Ureter (tissue), 1 donor: Measurements from ENCODE around the gene CST4. TPM values are rescaled to one million over a fixed set of nuclear protein-coding genes. Genes with fewer than 3 reads are reported as not detected.
"Not testable (repeated sequence)": the region's sequence is repeated elsewhere in the genome, so short reads cannot be mapped to it uniquely, and the experiment has no call there.

Experiments
- DNase-seq: peaks from one replicate; pipeline ENCODE4 v3.0.0-alpha.2; 2020; ENCODE audit warnings: low spot score
- total RNA-seq: library from RNA; stranded (reverse); gene quantifications from one replicate; pipeline ENCODE4 v1.2.4, GENCODE V29; 2023
- donor health status: DM: yes; HTN: yes; CAD: no.

Gene CST4
- total RNA-seq, 1 donor from 2014 or later: not detected

DNA sequence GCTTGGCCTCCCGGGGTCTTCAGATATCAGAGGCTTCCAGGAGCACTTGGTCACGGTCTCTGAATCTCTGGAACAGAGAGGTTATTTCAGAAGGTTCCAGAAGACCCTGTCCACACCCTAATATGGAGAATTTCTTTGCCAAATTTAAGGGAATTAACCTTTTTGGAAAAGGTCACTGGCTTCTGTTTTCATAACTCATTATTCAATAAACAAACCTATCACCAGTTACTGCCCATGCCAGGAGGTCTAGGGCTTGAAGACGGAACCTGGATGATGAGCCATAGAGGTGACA lies 507 bp upstream of the CST4 start:
- no peak for DNase-seq

DNA sequence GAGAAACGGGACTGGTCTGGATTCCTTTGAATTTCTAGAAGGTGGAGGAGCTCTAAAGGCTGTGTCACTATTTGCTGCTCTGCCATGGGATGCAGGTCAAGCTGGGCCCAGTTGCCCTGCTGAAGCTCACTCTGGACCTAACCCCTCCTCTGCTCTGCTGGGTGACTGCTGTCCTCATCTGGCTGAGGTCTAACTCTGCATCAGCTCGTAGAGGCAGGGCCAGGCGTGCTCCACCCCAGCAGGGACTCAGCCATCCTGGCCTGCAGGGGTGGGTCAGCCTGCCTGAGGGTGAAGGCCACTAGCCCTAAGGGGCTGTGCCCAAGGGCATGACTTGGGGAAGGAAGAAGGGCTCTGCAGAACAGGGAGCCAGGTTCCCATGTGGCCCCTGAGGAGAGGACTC lies 852 bp downstream of the CST4 start:
- DNase-seq: no peak

DNA sequence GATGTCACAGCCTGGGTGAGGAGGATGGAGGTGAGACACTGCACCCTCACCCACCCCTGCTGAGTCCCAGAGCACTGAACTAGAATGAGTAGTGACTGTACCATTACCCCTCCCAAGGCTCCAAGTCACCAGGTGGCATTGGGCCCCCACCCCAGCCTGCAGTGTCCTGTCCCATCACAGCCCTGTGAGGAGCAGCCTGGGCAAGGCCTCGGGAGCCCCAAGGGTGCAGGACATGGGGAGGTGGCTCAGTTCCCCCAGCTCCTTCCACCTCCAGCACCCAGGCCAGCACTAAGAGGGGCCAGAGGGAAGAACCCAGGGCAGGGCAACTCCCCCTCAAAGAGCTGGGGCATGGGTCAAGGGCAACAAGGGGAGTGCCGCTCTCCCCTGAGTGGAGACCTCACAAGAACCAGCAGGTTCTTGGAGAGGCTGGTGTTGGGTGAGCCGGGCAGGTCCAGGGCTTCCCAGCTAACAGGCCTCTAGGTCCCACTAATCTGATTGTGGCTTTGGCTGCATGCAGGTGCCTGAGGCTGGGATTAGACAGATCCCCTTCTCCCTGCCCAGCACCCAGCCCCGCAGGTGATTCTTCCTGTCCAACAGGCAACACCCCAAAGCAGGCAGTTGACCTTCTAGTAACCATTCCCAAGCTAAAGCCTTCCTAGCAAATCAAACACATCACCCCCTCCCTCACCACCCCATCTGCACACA lies 2.6 kb downstream of the CST4 start:
- no peak for DNase-seq

DNA sequence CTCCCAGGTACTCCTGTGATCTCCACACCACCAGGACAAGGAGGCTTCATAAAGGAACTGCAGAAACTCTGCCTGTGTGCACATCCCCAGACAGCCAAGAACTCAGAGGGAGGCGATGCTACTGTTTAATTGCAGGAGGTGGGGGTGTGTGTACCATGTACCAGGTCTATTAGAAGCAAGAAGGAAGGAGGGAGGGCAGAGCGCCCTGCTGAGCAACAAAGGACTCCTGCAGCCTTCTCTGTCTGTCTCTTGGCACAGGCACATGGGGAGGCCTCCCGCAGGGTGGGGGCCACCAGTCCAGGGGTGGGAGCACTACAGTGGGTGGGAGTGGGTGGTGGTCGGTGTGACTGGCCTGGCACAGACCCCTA lies 3.3 kb downstream of the CST4 start:
- not testable (repeated sequence) for DNase-seq

DNA sequence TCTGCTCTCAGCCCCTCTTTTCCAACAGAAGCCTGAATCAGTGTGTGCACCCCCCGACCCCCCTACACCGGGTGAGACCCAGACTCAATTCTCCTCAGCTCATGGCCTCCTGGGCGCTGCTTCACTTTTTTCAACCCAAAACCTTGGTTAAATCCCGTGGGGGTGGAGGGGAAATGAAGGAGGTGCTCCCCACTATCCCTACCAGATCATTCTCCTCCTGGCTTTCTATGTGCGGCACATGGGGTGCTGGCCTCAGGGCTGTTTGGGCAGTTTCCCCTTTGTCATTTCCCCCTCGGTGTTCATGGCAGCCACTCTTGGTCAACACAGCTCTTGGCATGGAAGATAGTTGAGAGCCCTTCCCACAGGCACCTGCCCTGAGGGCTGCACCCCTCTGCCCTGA lies 4.6 kb downstream of the CST4 start:
- no peak for DNase-seq

DNA sequence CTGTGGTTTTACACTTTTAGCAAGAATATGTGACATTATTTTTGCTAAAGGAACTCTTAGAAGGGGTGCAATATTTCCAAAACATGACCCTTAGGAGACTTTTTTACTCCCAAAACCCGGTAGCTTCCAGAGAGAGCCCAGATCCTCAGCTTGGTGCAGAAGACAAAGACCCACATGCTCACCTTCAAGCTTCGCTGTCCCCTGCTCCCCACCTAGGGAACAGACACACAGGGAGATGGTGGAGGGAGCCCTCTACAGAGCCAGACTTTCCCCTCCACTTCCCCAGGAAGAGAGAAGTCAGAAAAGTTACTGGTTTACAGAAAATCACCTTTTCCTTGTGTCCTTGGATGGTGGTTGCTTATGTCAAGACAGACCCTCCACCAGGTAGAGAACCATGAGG lies 5.0 kb downstream of the CST4 start:
- no peak for DNase-seq

DNA sequence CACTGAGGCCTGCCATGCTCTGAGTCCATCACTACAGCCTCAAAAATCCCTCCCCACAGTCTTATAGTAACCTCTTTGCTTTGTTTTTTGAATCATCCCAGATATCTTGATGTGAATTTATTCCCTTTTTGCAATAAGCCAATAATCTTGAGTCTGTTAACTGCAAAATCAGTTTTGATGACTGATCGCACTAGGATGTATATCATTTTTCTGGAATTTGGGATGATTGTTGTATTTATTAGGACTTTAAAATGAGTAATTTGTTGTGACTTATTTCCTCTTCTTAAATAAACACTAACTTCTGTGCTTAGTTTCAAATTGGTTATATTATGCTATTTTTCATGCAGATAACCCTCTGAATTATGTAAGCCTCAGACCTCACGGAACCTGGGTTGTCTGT lies 5.6 kb downstream of the CST4 start:
- no peak for DNase-seq

DNA sequence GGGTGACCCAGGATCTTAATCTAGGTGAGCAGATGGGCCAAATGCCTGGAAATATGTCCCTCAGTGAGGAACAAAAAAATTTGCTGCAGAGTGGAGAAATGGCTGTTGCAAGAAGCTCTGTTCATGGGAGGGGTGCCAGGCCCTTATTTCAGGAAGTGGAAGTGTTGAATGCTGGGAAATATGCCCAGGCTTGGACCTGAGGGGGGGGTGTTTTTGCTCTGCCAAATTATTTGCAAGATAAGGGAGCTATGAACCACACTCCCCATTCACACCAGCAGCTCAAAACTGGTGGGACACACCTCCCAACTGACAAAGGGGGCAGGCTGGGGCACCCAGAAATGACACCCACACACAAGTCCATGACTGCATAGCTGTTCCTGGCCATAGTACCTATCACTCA lies 8.7 kb downstream of the CST4 start:
- no peak for DNase-seq

DNA sequence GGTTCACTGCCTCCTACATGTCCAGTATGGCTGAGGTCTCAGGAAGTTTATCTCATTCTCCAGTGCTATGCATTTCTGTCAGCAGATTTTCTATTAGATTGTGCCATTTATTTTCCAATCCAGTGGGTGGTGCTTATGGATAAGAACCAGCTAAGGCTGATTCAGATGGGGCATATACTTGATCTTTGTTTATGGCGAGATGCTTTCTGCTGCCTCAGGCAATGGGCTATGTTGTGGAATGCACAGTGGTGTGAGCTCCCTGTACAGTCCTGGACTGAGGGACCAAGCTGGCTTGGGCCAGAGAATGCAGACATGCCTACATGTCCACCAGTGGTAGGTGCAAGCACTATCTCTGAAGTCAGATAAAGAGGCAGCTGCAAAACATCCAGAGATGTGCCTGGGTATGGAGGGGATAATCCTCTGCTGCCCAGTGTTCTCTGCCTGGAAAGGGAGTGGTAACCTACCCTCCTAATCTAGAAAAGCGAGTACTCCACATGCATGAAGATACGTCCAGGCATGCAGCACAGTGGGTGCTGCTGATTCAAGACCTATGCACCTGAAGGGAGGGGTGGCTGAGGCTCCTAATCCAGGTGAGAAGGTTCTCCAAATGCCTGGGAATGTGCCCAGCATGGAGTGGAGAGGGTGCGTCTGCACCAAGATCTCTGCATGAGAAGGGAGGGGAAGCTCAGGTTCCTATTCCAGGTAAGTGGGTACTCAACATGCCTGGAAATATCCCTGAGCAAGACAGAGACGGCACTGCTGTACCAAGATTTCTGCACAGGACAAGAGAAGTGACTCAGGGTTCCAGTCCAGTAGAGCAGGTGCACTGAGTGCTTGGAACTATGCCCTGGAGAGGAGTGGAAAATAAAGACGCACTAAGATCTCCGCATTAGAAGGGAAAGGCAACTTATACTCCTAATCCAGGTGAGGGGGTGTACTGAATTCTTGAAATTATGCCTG lies 9.4 kb downstream of the CST4 start:
- no peak for DNase-seq

DNA sequence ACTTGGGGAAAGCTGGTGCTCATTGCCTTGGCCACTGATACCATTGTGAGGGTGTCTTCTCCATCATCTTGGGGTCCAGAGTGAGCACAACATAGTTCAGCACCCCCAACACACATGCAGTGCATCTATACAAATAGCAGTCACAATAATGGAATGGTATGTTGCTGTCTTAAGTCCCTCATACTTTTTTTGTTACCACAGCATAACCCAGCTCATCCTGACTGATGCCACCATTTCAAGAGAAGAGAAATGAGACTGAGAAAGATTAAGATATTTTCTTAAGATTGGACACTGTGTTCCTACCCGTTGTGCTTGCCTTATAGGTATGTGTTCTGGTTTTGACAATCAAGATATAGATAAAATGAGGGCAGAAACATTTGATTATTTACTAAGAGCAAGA lies 15.6 kb downstream of the CST4 start:
- DNase-seq: no peak

DNA sequence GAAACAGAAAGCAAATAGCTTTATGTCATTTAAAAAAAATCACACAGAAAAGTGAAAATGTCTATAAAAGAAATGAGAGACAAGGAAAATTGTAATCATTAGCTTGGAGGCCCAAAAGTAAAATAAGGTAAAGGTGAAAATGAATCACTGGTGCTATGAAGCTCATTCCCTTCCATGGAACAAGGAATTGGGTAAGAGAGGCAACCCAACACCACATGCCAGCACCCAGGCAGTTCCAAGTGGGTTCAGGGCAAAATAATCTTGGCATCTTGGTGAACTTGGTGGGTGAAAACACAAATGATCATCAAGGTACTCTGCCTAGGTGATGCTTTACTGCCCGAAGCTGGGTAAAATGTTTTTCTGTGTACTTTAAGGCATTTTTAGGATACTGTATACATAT lies 16.7 kb downstream of the CST4 start:
- DNase-seq: no peak

DNA sequence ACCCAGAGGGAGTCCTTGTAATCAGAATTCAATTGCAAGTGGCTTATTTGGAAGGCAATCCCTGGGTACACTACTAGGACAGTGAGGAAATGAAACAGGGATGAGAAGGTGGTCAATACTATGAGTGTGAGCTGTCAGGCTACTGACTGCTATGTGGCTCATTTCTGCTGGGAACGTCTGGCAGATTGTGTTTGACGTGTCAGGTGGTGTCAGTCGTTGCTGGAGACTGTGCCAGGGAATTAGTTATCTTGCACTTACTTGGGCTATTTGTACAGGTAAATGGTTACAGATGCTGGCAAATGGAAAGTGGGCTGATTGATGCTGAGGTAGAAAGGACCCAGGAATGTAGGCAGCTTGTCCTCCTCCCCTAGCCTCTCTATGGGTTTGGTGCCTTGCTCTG lies 17.4 kb downstream of the CST4 start:
- DNase-seq: no peak

DNA sequence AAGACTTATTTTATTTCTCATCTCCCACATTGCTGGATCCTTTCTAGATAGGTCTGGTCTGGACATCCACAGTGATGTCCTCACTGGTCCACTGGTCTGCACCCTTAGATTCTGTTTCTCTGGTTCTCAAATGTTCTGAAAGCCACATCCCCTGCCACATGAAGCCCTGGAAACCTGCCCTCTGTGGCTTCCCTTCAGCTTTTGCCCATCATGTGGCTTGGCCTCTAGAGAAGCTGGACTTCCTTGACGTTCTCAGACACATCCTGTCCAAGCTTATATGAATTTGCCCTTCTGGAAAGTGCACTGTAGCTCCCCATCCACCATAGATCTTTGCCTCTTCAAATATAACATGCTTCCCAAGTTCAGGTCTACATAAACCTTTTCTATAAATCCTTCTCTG lies 18.5 kb downstream of the CST4 start:
- no peak for DNase-seq

DNA sequence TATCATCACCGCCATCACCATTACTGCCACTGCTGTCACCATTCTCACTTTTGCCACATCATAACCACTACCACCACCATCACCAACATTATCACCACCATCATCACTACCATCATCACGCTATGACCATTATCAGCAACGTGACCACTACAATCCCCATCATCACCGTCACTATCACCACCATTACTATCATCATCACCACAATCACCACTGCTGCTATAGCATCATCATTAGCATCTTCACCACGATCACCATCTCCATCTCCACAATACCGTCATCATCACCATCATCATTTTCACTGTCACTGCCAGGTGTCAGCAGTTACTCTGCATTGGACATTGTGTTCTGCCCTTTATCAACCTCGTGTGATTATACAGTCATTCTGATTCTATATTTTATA lies 19.0 kb downstream of the CST4 start:
- DNase-seq: no peak

DNA sequence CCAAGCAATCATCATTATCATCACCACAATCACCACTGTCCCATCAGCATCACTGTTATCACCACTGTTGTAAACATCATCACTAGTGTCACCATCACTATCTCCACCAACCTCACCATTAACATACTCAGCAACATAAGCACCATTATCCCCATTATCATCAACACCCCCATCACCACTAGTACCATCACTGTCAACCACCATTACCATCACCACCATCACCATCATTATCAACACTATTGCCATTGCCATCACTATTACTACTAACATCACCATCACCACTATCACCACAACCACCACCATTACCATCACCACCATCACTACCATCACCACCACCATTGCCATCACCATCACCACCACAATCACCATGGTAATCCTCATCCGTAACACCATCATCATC lies 19.5 kb downstream of the CST4 start:
- DNase-seq: no peak

DNA sequence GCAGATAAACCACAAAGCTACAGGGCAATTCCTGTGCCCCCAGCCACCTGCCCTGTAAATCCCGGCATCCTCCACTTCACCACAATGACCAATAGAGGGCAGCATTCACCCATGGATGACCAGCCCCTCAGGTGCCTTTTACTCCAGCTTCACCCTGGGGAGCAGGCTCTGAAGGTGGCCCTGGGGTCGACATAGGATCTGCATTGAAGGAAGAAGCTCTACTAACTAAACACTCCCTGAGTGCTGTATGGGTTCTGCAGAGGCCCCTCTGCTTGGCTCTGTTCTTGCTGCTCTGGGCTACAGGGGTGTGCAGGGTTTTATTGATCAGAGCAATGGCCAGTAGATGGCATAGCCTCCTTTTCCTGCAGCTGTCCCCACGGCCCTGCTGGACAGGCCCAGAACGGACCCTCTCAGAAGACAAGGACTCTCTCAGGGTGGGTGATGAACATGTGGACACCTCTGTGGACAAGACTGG lies 20.3 kb downstream of the CST4 start:
- DNase-seq: peak; percentile 58

DNA sequence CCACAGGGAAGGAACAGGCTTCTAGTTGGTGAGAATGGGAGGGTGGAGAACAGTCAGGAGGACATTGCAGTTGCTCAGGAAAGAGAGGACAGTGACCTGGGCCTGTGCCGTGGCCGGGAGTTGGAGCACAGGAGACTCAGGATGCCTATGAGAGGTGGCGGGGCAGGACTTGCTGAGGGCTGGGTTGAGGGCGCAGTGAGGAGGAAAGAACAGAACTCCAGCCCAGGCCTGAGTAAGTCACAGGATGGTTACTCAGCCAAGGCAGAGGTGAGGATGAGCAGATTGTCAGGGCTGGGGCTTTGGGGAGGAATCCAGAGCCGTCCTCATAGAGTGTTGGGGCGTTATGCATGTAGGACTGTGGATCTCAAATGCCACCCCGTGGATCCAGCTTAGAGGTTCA lies 21.2 kb downstream of the CST4 start:
- no peak for DNase-seq

DNA sequence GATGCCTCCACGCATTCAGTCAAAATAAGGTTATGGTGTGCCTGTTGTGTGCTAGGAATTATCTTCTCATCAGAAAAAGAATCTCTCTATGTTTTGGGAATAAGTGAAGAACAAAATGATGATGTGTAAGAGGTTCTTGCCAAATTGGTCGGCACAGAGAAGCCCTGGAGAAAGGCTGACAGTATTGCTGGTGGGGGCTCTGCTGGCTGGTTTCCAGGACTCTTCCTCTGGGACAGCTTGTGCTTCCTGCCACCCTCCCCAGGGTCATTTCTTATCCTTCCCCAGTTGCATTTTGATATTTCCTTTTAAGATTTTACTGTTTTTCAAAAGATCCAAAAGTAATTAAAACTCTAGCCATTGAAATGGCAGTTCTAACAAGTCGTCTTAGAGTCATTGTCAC lies 22.1 kb downstream of the CST4 start:
- DNase-seq: no peak

DNA sequence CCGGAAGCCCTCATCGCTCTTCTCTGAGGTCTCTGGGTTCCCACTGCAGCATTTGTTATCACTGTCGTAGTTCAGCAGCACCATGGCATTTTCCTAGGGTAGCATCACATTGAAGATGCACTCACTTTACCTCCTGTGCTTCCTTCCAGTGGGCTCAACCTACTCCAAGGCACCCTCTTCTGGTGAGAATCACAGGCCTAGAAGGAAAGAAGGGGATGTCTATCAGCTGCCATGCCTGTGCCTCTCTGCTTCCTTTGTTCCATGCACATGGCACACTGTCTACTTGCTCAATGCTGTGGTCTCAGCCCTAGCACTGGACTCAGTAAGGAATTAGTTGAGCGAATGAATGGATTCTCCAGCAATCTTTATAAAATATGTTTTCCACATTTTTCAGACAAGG lies 22.6 kb downstream of the CST4 start:
- DNase-seq: no peak

DNA sequence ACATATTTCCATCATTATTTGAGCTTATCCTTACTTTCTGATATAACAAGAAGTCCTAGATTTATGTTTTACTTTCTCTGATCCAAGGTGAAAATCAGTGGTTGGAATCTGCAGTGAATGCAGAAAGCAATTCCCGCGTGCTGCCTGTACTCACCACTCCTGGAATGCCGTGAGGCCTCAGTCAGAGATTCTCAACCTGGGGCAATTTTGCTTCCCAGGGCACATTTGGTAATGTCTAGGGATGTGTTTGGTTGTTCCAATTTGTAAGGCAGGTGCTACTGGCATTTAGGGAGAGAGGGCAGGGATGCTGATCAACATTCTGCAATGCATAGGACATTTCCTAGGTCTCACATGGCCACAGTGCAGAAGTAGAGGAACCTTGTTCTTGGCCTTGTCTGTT lies 23.9 kb downstream of the CST4 start:
- no peak for DNase-seq

DNA sequence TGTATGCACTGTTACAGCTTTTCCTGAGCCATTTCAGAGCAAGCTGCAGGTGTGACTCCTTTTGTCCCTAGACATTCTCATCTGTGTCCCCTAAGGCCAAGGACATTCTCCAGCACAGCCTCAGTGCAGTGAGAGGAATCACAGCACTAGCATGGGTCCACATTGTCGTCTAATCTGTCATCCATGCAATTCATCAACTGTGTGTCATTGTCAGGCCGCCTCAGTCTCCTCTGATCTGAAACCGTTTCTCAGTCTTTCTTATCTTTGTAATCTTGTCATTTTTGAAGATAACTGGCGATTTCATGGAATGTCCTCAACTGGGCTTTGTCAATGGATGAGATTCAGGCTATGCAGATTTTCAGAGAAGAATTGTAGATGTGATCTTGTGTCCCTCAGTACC lies 24.8 kb downstream of the CST4 start:
- not testable (repeated sequence) for DNase-seq

DNA sequence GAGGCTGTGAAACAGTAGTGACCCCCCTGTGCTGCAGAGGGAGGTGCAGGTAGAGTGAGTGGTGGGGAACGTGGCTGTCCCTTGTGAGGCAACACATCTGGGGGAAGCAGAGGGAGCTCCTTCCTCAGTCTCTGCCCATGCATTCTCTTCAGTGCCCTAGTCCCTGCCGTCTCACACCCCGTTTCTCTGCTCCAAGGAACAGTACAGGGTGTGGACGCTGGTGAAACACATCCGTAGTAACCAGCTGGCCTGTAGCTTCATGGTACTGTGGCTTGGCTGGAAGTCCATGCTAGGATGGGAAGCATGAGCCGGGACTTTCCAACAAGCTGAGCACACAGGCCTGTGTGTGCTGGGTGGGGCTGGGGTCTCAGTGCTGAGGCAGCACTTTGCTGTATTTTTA lies 25.7 kb downstream of the CST4 start:
- no peak for DNase-seq

DNA sequence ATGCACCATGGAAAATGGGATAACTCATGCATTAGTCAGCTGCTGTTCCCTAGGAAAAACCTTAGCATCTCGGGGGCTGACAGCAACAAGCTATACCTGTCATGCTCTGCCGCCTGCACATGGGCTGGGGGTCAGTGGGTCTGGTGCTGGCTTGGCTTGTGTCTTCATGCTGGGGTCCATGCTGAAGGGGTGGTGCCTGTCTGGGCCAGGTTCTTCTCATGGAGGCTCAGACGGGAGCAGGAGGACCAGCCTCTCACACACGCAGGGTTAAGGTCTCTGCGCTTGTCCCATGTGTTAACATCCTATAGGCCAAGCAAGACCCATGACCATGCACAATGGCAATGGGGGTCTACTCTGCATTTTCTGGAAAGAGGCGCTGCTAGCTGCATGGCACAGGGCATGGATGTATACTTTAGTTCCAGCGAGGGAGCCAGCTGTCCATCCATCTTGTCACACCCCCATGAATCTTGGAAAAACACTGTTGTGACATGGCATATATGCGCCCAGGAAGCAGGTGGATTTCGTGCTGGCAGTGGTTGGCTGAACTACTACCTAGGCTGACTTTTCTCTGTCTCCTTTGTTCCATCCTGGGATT lies 26.5 kb downstream of the CST4 start:
- no peak for DNase-seq
